CD4-positive, alpha-beta T cell treated with Interferon alpha-2 for 1 hour (primary cell): ENCODE data around the gene SPECC1L.

Experiments
- DNase-seq, 2 donors: peaks; one replicate each; pipeline ENCODE4 v3.0.0-alpha.2; 2020 to 2022

SPECC1L gene

GRCh38 chr22:24402460-24403192, 132.0 kb downstream of the SPECC1L start:
- DNase-seq = peak in 1 of 2 donors; percentile 54

GRCh38 chr22:24403346-24403745, 132.7 kb downstream of the SPECC1L start:
- DNase-seq = no peak

GRCh38 chr22:24404561-24405275, 134.1 kb downstream of the SPECC1L start:
- DNase-seq = no peak

DNA sequence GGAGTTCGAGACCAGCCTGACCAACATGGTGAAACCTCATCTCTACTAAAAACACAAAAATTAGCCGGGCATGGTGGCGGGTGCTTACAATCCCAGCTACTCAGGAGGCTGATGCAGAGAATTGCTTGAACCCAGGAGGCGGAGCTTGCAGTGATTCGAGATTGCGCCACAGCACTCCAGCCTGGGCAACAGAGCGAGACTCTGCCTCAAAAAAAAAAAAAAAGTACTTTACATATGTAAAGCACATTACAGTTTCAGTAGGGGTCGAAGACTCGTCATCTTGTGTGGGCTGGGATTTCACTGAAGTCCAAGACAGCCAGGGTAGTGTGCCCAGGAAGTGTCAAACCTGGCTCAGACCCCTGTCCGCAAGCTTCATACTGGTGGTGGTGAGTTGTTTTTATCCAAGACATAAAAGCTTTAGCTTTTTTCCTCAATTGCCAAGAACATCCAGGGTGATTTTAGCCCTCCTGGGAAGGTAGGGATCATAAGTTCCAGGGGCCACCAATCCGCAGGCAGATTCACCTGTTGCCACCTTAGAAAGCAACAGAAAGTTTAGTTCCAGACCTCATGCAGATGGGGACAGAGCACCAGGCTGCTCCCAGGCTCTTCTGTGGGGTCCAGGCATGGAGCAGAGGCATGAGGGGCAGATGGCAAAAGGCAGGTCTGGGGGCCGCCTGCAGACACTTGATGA, 135.1 kb downstream of the SPECC1L start:
- no peak for DNase-seq

- no peak for DNase-seq
Measured at GRCh38 chr22:24406322-24407277, 136.0 kb downstream of the SPECC1L start.

GRCh38 chr22:24407278-24407665, 136.6 kb downstream of the SPECC1L start:
- no peak for DNase-seq

GRCh38 chr22:24407884-24408283, 137.3 kb downstream of the SPECC1L start:
- no peak for DNase-seq

- no peak for DNase-seq
Measured at GRCh38 chr22:24408630-24409029, 138.0 kb downstream of the SPECC1L start.

GRCh38 chr22:24409707-24410106, 139.1 kb downstream of the SPECC1L start:
- DNase-seq = no peak

DNA sequence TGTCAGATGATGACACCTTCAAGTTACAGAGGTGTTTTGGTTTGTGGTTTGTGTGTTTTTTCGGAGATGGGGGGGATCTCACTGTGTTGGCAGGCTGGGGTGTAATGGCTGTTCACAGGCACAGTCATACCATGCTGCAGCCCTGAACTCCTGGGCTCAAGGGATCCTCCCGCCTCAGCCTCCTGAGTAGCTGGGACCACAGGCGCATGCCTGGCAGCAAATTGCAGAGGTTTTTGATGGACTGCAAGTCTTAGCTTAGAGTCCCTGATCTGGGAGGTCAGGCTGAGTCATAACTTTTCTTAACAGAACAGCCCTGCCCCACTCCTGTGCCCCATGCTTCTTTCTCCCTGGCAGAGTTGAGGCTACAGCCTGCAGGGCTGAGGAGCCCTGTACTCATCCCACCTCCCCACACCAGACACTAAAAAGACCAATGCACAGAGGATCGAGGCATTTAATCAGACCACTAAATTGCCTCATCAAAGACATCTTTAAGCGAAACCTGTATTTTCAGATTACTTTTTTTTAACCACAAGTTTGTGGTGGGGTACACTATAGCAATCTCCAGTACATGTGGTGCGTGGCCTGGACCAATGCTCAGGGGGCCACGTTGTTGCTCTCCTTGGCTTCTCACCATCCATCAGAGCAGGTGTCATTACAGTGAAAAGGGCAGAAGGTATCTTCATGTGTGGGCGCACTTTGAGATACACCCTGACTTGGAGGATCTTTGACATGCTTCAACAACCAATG, 139.7 kb downstream of the SPECC1L start:
- DNase-seq = peak in 1 of 2 donors; percentile 36

- no peak for DNase-seq
Measured at GRCh38 chr22:24411256-24412004, 140.8 kb downstream of the SPECC1L start.

DNA sequence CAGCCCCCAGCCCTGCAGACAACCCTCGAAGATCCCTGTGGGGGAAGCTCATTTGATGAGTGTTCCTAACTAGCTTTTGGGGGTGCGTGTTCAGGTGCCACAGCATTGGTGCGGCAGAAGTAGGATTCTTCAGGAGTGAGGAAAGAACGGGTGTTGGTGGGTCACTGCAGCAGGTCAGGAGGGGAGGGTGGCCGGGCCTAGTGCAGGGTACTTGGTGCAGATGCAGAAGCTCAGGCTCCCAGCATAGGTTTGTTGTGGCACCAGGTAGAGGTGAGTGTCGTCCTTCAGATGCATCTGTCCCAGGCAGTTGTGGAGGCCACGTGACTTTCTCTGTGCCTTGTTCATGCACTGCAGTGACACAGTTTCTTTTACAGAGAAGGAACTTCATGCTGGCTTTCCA, 141.6 kb downstream of the SPECC1L start:
- no peak for DNase-seq

DNA sequence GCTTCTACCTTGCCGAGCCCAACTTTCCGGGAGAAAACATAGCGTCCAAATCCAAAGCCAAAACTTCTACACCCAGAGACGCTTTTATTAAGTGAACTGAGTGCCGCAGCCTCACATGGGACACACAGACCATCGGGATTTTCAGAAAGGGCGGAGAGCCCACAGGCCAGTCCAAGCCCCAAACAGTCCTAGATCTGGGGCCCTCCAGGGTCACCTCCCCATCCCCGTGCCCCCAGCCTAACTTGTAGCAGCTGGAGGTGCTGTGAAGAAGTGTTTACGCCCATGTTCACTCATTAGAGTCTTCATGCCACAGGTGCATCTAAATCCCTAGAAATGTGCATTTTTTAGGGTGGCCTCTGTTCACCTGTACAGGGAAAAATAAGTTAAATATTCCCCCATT, 142.6 kb downstream of the SPECC1L start:
- DNase-seq = no peak

DNA sequence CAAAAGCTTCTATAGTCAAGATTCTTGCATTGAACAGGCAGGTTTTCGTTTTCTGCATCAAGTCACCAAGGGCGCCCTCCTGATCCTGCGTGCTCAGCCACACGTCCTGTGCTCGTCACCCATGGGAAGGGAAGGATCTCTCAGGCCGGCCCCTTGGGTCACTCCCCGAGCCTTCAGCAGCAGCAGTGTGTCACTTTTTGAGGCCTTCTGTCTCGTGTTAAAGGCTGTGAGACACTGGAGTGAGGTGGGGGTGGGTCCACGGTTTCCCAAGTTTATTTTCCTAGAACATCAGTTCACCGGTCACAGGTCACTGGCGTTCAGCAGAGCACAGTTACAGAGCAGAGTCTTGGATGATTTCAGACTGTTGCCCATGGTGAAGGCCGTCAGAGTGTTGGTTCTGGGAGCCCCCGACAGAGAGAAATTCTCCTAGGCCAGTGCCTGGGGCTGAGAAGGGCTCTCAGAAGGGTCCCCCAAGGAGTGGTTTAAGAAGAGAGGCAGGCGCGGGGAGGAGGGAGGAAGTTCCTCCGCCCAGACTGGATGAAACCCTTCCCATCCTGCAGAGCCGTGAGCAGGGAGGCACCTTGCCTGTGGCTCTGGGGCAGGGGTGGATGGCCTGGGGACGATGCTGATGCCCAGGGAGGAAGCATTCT, 143.2 kb downstream of the SPECC1L start:
- no peak for DNase-seq

- DNase-seq = no peak
Measured at GRCh38 chr22:24414523-24414922, 143.9 kb downstream of the SPECC1L start.

DNA sequence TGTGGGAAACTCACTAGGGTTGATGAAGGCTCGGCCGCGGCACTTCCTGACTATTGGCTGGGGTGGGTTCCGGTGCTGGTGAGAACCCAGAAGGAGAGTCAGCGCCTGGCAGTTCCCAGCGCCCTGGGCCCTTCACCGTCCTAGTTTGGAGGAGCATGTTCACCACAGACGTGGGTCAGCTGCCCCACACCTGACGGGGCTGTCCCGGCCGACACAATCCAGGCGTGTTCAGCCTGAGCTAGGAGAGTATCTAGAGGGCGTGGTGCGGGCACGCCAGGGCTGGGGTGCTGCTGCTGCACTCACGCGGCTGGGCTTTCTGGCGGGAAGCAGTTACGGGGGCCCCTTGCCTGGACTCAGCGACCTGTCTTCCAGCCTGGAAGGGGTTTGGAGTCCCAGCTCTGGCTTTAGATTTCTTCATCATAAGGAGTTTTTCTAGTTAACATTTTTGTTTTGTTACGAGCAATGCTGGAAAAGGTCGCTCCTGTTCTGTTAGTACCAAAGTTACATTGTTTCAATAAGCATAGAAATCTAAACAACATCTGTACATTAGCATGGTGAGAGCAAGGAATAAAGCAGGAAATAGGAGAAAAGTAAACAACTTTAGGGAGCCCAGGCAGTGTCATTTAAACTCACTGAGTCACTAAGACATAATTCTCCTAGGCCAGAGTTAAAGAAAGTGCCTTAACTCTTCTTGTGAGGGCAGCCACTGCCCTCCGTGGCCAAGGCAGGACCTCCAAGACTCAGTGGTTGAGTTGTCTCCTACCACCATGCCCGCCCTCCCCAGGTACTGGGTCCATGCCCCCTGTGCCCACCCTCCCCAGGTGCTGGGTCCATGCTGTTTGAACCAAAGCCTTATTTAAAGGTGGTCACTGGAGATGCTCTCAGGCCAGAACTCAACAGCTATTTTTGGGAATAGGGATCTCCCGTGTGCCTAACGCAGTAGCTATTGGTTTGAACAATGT, 144.6 kb downstream of the SPECC1L start:
- no peak for DNase-seq

- no peak for DNase-seq
Measured at GRCh38 chr22:24416095-24416494, 145.5 kb downstream of the SPECC1L start.

GRCh38 chr22:24416611-24417010, 146.0 kb downstream of the SPECC1L start:
- DNase-seq = no peak

- no peak for DNase-seq
Measured at GRCh38 chr22:24417200-24417599, 146.6 kb downstream of the SPECC1L start.
